HEK293 (cell line): ENCODE measurements around the gene STK16.
A peak's percentile ranks its signal among the peaks of the same experiment; 100 is the strongest.

Experiments used
- BCL6B ChIP-seq: fragments of 450-650 bp; formaldehyde crosslinking; IDR thresholded peaks from 2 replicates; pipeline ENCODE4 v1.5.1; 2017; ENCODE audit warnings: missing biosample characterization, missing genetic modification characterization
- GLIS2 ChIP-seq: fragments of 450-650 bp; formaldehyde crosslinking; IDR thresholded peaks from 2 replicates; pipeline ENCODE4 v1.5.1; 2016; ENCODE audit warnings: missing biosample characterization, missing genetic modification characterization
- KLF9 ChIP-seq: fragments of 450-650 bp; formaldehyde crosslinking; IDR thresholded peaks from 2 replicates; pipeline ENCODE4 v1.5.1; 2016; ENCODE audit warnings: missing biosample characterization, missing genetic modification characterization, low read depth
- MZF1 ChIP-seq: fragments of 450-650 bp; formaldehyde crosslinking; IDR thresholded peaks from 2 replicates; pipeline ENCODE4 v1.5.1; 2017; ENCODE audit warnings: missing biosample characterization, missing genetic modification characterization, borderline replicate concordance
- YY1 ChIP-seq: fragments of 450-650 bp; formaldehyde crosslinking; IDR thresholded peaks from 2 replicates; pipeline ENCODE4 v1.5.1; 2018; ENCODE audit warnings: missing biosample characterization, missing genetic modification characterization
- ZNF174 ChIP-seq: fragments of 450-650 bp; formaldehyde crosslinking; IDR thresholded peaks from 2 replicates; pipeline ENCODE4 v1.5.0; 2017; ENCODE audit warnings: missing biosample characterization, mild to moderate bottlenecking, missing genetic modification characterization
- ZNF324 ChIP-seq: fragments of 450-650 bp; formaldehyde crosslinking; IDR thresholded peaks from 2 replicates; pipeline ENCODE4 v1.5.1; 2016; ENCODE audit warnings: missing biosample characterization, missing genetic modification characterization
- ZNF335 ChIP-seq: fragments of 450-650 bp; formaldehyde crosslinking; conservative IDR thresholded peaks from 2 replicates; pipeline ENCODE4 v1.5.1; 2016; ENCODE audit warnings: missing biosample characterization, missing genetic modification characterization
- ZNF513 ChIP-seq: fragments of 450-650 bp; IDR thresholded peaks from 2 replicates; pipeline ENCODE4 v1.5.1; 2018; ENCODE audit warnings: missing biosample characterization, missing genetic modification characterization
- ZNF677 ChIP-seq: fragments of 450-650 bp; IDR thresholded peaks from 2 replicates; pipeline ENCODE4 v1.5.0; 2018; ENCODE audit warnings: missing biosample characterization, mild to moderate bottlenecking, missing genetic modification characterization, moderate library complexity
- ZNF692 ChIP-seq: fragments of 450-650 bp; formaldehyde crosslinking; IDR thresholded peaks from 2 replicates; pipeline ENCODE4 v1.5.1; 2016; ENCODE audit warnings: missing biosample characterization, missing genetic modification characterization
- ZNF707 ChIP-seq: fragments of 450-650 bp; formaldehyde crosslinking; IDR thresholded peaks from 2 replicates; pipeline ENCODE4 v1.5.1; 2016; ENCODE audit warnings: missing biosample characterization, missing genetic modification characterization
- ZNF76 ChIP-seq: fragments of 450-650 bp; formaldehyde crosslinking; IDR thresholded peaks from 2 replicates; pipeline ENCODE4; 2016; ENCODE audit warnings: low read depth, missing biosample characterization, missing genetic modification characterization, borderline replicate concordance
- ZNF843 ChIP-seq: fragments of 450-650 bp; formaldehyde crosslinking; IDR thresholded peaks from 2 replicates; pipeline ENCODE4 v1.5.1; 2016; ENCODE audit warnings: missing biosample characterization, missing genetic modification characterization
- TF ChIP-seq, protein P1 (sequence below): fragments of 450-650 bp; formaldehyde crosslinking; IDR thresholded peaks from 2 replicates; pipeline ENCODE4 v1.5.1; 2016; ENCODE audit warnings: missing biosample characterization, missing genetic modification characterization, low read depth
- TF ChIP-seq, protein P2 (sequence below): fragments of 450-650 bp; formaldehyde crosslinking; IDR thresholded peaks from 2 replicates; pipeline ENCODE4 v1.5.1; 2017; ENCODE audit warnings: missing biosample characterization, missing genetic modification characterization

The STK16 gene

GRCh38 chr2:219207134-219207883 lies 38.0 kb upstream of the STK16 start (continued):
- TF ChIP-seq, protein P1, sequence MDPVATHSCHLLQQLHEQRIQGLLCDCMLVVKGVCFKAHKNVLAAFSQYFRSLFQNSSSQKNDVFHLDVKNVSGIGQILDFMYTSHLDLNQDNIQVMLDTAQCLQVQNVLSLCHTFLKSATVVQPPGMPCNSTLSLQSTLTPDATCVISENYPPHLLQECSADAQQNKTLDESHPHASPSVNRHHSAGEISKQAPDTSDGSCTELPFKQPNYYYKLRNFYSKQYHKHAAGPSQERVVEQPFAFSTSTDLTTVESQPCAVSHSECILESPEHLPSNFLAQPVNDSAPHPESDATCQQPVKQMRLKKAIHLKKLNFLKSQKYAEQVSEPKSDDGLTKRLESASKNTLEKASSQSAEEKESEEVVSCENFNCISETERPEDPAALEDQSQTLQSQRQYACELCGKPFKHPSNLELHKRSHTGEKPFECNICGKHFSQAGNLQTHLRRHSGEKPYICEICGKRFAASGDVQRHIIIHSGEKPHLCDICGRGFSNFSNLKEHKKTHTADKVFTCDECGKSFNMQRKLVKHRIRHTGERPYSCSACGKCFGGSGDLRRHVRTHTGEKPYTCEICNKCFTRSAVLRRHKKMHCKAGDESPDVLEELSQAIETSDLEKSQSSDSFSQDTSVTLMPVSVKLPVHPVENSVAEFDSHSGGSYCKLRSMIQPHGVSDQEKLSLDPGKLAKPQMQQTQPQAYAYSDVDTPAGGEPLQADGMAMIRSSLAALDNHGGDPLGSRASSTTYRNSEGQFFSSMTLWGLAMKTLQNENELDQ (tag by site-specific recombination): no peak
- TF ChIP-seq KLF9 (tag by site-specific recombination): peak; percentile 27; the same call in 1 of the 2 replicates
- no peak for TF ChIP-seq ZNF843 (tag by site-specific recombination)
- peak; percentile 71 for TF ChIP-seq ZNF335 (tag by site-specific recombination)
- no peak for TF ChIP-seq YY1 (tag by site-specific recombination)
- no peak for TF ChIP-seq BCL6B (tag by site-specific recombination)
- TF ChIP-seq ZNF324 (tag by site-specific recombination): no peak
- no peak for TF ChIP-seq ZNF174 (tag by site-specific recombination)
- TF ChIP-seq ZNF76 (tag by site-specific recombination): no peak
- no peak for TF ChIP-seq ZNF707 (tag by site-specific recombination)
- TF ChIP-seq ZNF677 (tag by site-specific recombination): no peak
- TF ChIP-seq MZF1 (tag by site-specific recombination): no peak
- TF ChIP-seq, protein P2, sequence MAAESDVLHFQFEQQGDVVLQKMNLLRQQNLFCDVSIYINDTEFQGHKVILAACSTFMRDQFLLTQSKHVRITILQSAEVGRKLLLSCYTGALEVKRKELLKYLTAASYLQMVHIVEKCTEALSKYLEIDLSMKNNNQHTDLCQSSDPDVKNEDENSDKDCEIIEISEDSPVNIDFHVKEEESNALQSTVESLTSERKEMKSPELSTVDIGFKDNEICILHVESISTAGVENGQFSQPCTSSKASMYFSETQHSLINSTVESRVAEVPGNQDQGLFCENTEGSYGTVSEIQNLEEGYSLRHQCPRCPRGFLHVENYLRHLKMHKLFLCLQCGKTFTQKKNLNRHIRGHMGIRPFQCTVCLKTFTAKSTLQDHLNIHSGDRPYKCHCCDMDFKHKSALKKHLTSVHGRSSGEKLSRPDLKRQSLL (tag by site-specific recombination): no peak
- no peak for TF ChIP-seq ZNF692 (tag by site-specific recombination)
- no peak for TF ChIP-seq ZNF513 (tag by site-specific recombination)
- TF ChIP-seq GLIS2 (tag by site-specific recombination): peak; percentile 35; the same call in 1 of the 2 replicates
